GM20000 (cell line): ENCODE results near the gene AMPH.

Experiments used
- DNase-seq: peaks from one replicate; pipeline ENCODE4 v3.0.0; 2012; ENCODE audit warnings: low spot score
- CTCF ChIP-seq: IDR thresholded peaks from 2 replicates; pipeline ENCODE4 v1.5.1; 2012; ENCODE audit warnings: mild to moderate bottlenecking, control low read depth; ENCODE audit errors: extremely low read depth, missing control alignments

Gene AMPH

DNA sequence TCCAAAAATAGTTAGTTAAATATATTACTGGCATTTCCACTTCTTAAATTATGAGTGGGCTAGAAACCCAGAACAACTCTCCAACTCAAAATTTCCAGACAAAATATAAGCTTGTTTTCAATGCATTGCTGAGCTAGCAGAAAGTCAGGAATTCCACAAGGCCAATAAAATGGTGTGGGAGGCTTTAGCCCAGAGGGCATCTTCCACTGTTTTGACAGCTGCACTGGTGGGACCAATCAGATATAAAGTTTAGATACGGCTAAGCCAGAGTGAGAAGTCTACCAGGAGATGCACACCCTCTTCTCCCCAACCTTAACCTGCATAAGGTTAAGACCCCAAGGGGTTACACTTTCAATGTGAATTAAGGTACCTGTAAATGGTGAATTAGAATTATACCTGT, 76.6 kb downstream of the AMPH start:
- TF ChIP-seq CTCF, result no peak
- no peak for DNase-seq

- no peak for DNase-seq
- no peak for TF ChIP-seq CTCF
These were observed 80.3 kb downstream of the AMPH start for GRCh38 chr7:38550836-38551235.

GRCh38 chr7:38548605-38549004, 82.6 kb downstream of the AMPH start:
- no peak for DNase-seq
- TF ChIP-seq CTCF, result no peak

DNA sequence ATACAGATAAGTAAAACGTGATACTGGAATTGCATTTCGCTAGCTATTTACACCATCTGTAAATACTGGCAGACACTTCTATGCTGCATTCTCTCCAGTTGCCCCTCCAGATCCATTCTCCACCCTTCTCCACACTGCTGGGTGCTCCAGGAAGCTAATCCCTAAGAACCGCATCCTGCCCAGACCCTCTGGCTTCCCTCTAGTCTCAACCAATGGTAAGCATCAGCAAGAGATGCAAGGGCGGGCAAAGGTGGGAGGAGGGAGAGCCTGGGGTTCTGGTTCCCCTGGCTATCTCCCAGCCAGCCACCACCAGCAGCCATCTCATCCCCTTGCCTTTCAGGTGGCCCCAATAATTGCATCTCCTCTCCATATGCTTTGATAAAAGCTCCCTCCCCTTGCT, 84.4 kb downstream of the AMPH start:
- no peak for DNase-seq
- no peak for TF ChIP-seq CTCF

GRCh38 chr7:38545977-38546376, 85.2 kb downstream of the AMPH start:
- no peak for DNase-seq
- TF ChIP-seq CTCF, result no peak

DNA sequence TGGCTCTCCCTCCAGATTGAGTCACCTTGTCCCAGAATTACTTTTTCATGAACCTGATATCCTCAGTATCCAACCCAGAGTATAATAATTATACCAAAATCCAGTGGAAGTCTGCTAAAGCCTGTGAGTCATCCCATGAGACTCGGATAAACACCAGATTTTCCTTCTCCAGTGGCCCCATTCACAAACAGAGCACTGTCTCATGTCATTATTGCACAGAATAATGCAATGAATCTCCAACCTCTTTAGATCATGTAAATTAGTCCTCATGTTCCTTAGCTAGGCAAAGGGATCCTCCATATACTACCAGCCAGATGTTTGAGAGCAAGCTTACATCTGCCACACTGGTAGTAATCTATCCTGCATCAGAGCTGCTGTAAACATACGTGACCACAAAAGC, 89.0 kb downstream of the AMPH start:
- DNase-seq, result no peak
- no peak for TF ChIP-seq CTCF

- TF ChIP-seq CTCF, result no peak
- DNase-seq, result no peak
These were observed 89.7 kb downstream of the AMPH start for GRCh38 chr7:38541440-38541839.
